Activated T-cell treated with anti-CD3 and anti-CD28 coated beads, Interleukin-2, amount 50 U/mL, for 1 hour (primary cell): ENCODE data around the gene CELA2B.

ENCODE experiments used
- DNase-seq: peaks from one replicate; pipeline ENCODE4 v3.0.0-alpha.2; 2020

CELA2B gene

GRCh38 chr1:15531003-15531402 lies 55.1 kb downstream of the CELA2B start:
- DNase-seq = no peak

GRCh38 chr1:15531682-15532081 lies 55.8 kb downstream of the CELA2B start:
- no peak for DNase-seq

- no peak for DNase-seq
Measured at GRCh38 chr1:15538771-15539170, 62.9 kb downstream of the CELA2B start.

- DNase-seq = no peak
Measured at GRCh38 chr1:15540186-15540585, 64.3 kb downstream of the CELA2B start.
